ENCODE data around the gene TNK1. TPM values are rescaled to one million over a fixed set of nuclear protein-coding genes. Genes with fewer than 3 reads are reported as not detected.
A peak's percentile ranks its signal among the peaks of the same experiment; 100 is the strongest.

TNK1 gene
- total and polyA plus RNA-seq, 7 experiments from 2014 or later = 1.5 to 23.4 (median 11.3) TPM

DNA sequence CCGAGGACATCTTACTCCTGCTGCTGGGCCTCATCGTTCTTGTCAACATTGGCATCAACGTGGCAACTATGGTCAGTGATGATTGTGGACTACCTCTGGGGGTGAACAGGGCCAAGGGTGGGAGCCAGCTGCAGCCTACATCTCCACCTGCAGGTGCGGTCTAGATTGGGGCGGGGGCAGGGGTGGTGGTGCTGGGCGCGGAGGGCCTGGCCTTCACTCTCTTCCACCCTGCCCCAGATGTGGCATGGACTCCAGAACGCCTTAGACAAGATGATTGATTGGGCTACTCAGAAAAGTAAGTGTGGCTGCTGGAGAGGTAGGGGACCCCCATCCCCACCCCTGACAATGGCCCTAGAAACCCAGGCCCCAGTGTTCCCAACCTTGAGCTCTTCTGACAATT, 44.9 kb downstream of the TNK1 start:
- CTCF ChIA-PET = no interaction called here
- Histone ChIP-seq H3K36me3 (ENCODE audit: control insufficient read depth in 2 of 3, insufficient read depth in 3 of 3, low read length in 3 of 3) (no peaks in the 10 kb centered on the region), H3K27me3 (ENCODE audit: control insufficient read depth in 2 of 2, insufficient read depth in 2 of 2, low read length in 2 of 2) (no peaks in the 10 kb centered on the region), H3K4me3 (ENCODE audit: low read length) (no peak overlapping the region), H3K27ac (ENCODE audit: low read depth, low read length) (no peak overlapping the region), H3K4me1 (ENCODE audit: control insufficient read depth in 2 of 2, insufficient read depth in 2 of 2, low read length in 2 of 2) (no peaks in the 10 kb centered on the region), H3K9me3 (ENCODE audit: control insufficient read depth in 2 of 3, low read length in 3 of 3) (no peaks in the 10 kb centered on the region)
- Mint-ChIP-seq H3K27me3 (peaks cover 0 to 3% (median 0%) of the 10 kb centered on the region in 5 donors), H3K4me3 (no peak overlapping the region), H3K27ac (peak overlapping the region in 1 of 9 donors; percentile 46), H3K36me3 (no peaks in the 10 kb centered on the region), H3K4me1 (peaks cover 0 to 1% (median 0%) of the 10 kb centered on the region in 7 donors), H3K9me3 (peaks cover 0 to 2% (median 0%) of the 10 kb centered on the region in 11 donors)
- ATAC-seq = no peak
- POLR2A ChIA-PET = interaction anchor here (0.6 to 1.9 kb wide), 4 partner anchors 9 to 90 kb away, joined by 3 to 6 read pairs (median 4); partner anchors contain the start of gene TMEM102
- DNase-seq = no peak
- intact Hi-C loops (cut with micrococcal nuclease) = no loop called here

DNA sequence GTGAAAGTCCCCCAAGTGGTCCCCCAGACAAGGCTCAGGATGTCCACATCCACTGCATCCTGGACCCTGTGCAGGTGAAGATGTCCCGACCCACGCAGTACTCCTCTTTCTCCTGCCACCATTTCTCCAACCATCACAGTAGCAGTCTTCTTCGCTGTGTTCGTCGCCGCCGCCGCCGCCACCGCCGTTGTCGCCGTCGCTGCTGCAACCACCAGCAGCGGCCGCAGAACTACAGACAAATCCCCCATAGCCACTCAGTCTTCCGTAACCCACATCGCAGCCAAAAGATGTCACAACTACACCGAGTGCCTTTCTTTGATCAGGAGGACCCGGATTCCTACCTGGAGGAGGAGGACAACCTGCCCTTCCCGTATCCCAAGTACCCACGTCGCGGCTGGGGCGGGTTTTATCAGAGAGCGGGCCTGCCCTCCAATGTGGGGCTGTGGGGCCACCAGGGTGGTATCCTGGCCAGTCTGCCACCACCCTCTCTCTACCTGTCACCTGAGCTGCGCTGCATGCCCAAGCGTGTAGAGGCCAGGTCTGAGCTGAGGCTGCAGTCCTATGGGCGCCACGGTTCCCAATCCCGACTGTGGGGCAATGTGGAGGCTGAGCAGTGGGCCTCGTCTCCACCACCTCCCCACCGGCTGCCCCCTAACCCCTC, 45.4 kb downstream of the TNK1 start:
- POLR2A ChIA-PET = interaction anchor here (0.6 kb wide), 1 partner anchor 223 kb away, joined by 3 read pairs; no protein-coding TSS in a partner anchor
- H3K36me3 Mint-ChIP-seq = no peaks in the 10 kb centered on the region

DNA sequence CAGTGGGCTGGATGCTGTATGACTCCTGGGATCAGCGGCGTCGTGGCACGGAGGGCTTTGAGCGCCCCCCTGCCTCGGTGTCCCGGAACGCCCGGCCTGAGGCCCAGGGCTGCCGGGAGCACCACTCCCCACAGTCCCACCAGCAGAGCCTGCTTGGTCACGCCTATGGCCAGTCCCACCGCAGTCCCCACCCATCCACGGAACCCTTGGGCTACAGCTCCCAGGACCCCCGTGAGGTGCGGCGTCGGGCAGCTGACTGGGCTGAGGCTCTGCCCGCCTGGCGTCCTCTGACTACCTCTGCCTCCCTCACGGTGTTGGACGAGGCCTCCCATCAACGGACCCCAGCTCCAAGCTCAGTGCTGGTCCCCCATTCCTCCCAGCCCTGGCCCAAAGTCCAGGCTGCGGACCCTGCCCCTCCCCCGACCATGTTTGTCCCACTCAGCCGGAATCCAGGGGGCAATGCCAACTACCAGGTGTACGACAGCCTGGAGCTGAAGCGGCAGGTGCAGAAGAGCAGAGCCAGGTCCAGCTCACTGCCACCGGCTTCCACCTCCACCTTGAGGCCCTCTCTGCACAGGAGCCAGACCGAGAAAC, 46.1 kb downstream of the TNK1 start:
- H3K4me3 ChIP-seq (ENCODE audit: low read length) = no peak overlapping the region
- Mint-ChIP-seq H3K27me3 (peaks cover 0 to 3% (median 0%) of the 10 kb centered on the region in 5 donors), H3K27ac (no peak overlapping the region), H3K36me3 (no peaks in the 10 kb centered on the region), H3K9me3 (peaks cover 0 to 2% (median 0%) of the 10 kb centered on the region in 11 donors), H3K4me1 (peaks cover 0 to 3% (median 0%) of the 10 kb centered on the region in 7 donors), H3K4me3 (no peak overlapping the region)
- H3K9me3 ChIP-seq (ENCODE audit: control insufficient read depth in 2 of 3, low read length in 3 of 3) = no peaks in the 10 kb centered on the region
- no peaks in the 10 kb centered on the region for H3K36me3 ChIP-seq (ENCODE audit: control insufficient read depth in 2 of 3, insufficient read depth in 3 of 3, low read length in 3 of 3)
- intact Hi-C loops (cut with micrococcal nuclease) = no loop called here
- no peaks in the 10 kb centered on the region for H3K4me1 ChIP-seq (ENCODE audit: control insufficient read depth in 2 of 2, insufficient read depth in 2 of 2, low read length in 2 of 2)
- no peak for DNase-seq
- ChIA-PET CTCF (no interaction called here), POLR2A (interaction anchor here (0.6 kb wide), 2 partner anchors 223 to 226 kb away, joined by 3 read pairs; no protein-coding TSS in a partner anchor)
- no peaks in the 10 kb centered on the region for H3K27me3 ChIP-seq (ENCODE audit: control insufficient read depth in 2 of 2, insufficient read depth in 2 of 2, low read length in 2 of 2)
- no peak overlapping the region for H3K27ac ChIP-seq (ENCODE audit: low read depth, low read length)
- no peak for ATAC-seq

More for the DNA sequence above, 45.4 kb downstream of the TNK1 start:
- no peaks in the 10 kb centered on the region for H3K36me3 ChIP-seq (ENCODE audit: control insufficient read depth in 2 of 3, insufficient read depth in 3 of 3, low read length in 3 of 3)
- H3K9me3 ChIP-seq (ENCODE audit: control insufficient read depth in 2 of 3, low read length in 3 of 3) = no peaks in the 10 kb centered on the region
- H3K27me3 Mint-ChIP-seq = peaks cover 0 to 3% (median 0%) of the 10 kb centered on the region in 5 donors
- intact Hi-C loops (cut with micrococcal nuclease) = no loop called here
- H3K9me3 Mint-ChIP-seq = peaks cover 0 to 2% (median 0%) of the 10 kb centered on the region in 11 donors
- no peak overlapping the region for H3K27ac ChIP-seq (ENCODE audit: low read depth, low read length)
- no peak overlapping the region for H3K4me3 ChIP-seq (ENCODE audit: low read length)
- ATAC-seq (no peak), DNase-seq (no peak)
- CTCF ChIA-PET = no interaction called here
- peak overlapping the region in 2 of 9 donors; percentile 29 to 46 for H3K27ac Mint-ChIP-seq
- no peaks in the 10 kb centered on the region for H3K4me1 ChIP-seq (ENCODE audit: control insufficient read depth in 2 of 2, insufficient read depth in 2 of 2, low read length in 2 of 2)
- H3K27me3 ChIP-seq (ENCODE audit: control insufficient read depth in 2 of 2, insufficient read depth in 2 of 2, low read length in 2 of 2) = no peaks in the 10 kb centered on the region
- H3K4me3 Mint-ChIP-seq = no peak overlapping the region
- peaks cover 0 to 3% (median 0%) of the 10 kb centered on the region in 7 donors for H3K4me1 Mint-ChIP-seq

DNA sequence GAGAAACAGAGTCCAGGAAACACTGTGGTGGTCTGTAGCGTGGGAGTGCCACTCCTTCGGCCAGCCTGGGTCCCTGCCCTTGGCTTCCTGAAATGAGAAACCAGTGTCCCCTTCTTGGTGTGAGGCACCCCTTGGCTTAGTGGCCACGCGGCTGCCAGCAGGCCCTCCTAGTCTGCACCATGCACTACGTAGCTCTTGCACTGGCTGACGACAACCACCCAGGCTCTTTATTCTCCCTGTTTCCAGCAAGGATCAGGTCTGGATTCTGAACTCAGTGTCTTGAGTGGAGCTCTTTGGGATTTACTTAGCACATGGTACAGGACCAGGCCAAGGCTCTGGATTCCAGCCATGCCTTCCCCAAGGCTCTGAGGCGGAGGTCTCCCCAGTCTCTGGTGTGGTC, 46.7 kb downstream of the TNK1 start:
- CTCF ChIA-PET = no interaction called here
- intact Hi-C loops (cut with micrococcal nuclease) = no loop called here
- no peak for DNase-seq

DNA sequence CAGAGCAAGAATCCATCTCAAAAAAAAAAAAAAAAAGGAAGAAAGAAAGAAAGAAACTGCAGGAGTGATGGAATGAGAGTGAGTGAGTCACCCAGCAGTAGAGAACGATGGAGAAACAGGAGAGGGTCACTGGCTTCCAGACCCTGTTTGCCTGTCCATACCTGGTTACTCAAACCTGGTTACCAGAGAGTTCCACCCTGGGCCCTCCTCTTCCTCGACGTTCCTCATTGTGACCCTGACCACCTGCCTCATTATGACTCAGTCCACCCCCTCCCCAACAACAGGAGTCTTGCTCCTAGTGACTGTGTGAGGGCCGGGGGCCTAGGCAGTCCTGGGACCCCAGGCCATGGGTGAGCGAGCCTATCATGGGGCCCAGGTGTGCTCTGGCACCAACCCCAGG, 47.7 kb downstream of the TNK1 start, which contains the start of gene SPEM3:
Gene SPEM3, plus strand, starts transcription at position 301 of the 400 bp plus-strand sequence. Its CDS starts 46 bp downstream, at position 347.
- intact Hi-C loops (cut with micrococcal nuclease) = no loop called here
- peaks cover 0 to 3% (median 0%) of the 10 kb centered on the region in 5 donors for H3K27me3 Mint-ChIP-seq
- peaks cover 0 to 2% (median 0%) of the 10 kb centered on the region in 11 donors for H3K9me3 Mint-ChIP-seq
- peaks cover 0 to 3% (median 0%) of the 10 kb centered on the region in 7 donors for H3K4me1 Mint-ChIP-seq
- DNase-seq (no peak), ATAC-seq (no peak)
- no peak within 1 kb of the TSS for H3K4me3 ChIP-seq (ENCODE audit: low read length)
- no peaks in the 10 kb centered on the region for H3K36me3 Mint-ChIP-seq
- no peaks in the 10 kb centered on the region for H3K27me3 ChIP-seq (ENCODE audit: control insufficient read depth in 2 of 2, insufficient read depth in 2 of 2, low read length in 2 of 2)
- H3K27ac ChIP-seq (ENCODE audit: low read depth, low read length) = no peak within 1 kb of the TSS
- H3K9me3 ChIP-seq (ENCODE audit: control insufficient read depth in 2 of 3, low read length in 3 of 3) = no peaks in the 10 kb centered on the region
- H3K4me1 ChIP-seq (ENCODE audit: control insufficient read depth in 2 of 2, insufficient read depth in 2 of 2, low read length in 2 of 2) = no peaks in the 10 kb centered on the region
- ChIA-PET CTCF (no interaction called here), POLR2A (interaction anchor here (0.9 kb wide), 1 partner anchor 44 kb away, joined by 4 read pairs; no protein-coding TSS in a partner anchor)
- H3K27ac Mint-ChIP-seq = no peak within 1 kb of the TSS
- no peak within 1 kb of the TSS for H3K4me3 Mint-ChIP-seq
- H3K36me3 ChIP-seq (ENCODE audit: control insufficient read depth in 2 of 3, insufficient read depth in 3 of 3, low read length in 3 of 3) = no peaks in the 10 kb centered on the region

More for the DNA sequence above, 46.7 kb downstream of the TNK1 start:
- Histone ChIP-seq H3K27ac (ENCODE audit: low read depth, low read length) (no peak overlapping the region), H3K36me3 (ENCODE audit: control insufficient read depth in 2 of 3, insufficient read depth in 3 of 3, low read length in 3 of 3) (no peaks in the 10 kb centered on the region), H3K4me1 (ENCODE audit: control insufficient read depth in 2 of 2, insufficient read depth in 2 of 2, low read length in 2 of 2) (no peaks in the 10 kb centered on the region), H3K9me3 (ENCODE audit: control insufficient read depth in 2 of 3, low read length in 3 of 3) (no peaks in the 10 kb centered on the region), H3K4me3 (ENCODE audit: low read length) (no peak overlapping the region), H3K27me3 (ENCODE audit: control insufficient read depth in 2 of 2, insufficient read depth in 2 of 2, low read length in 2 of 2) (no peaks in the 10 kb centered on the region)
- Mint-ChIP-seq H3K27me3 (peaks cover 0 to 3% (median 0%) of the 10 kb centered on the region in 5 donors), H3K36me3 (no peaks in the 10 kb centered on the region), H3K27ac (no peak overlapping the region), H3K4me3 (no peak overlapping the region), H3K9me3 (peaks cover 0 to 2% (median 0%) of the 10 kb centered on the region in 11 donors), H3K4me1 (peaks cover 0 to 3% (median 0%) of the 10 kb centered on the region in 7 donors)
- POLR2A ChIA-PET = interaction anchor here (0.6 to 0.9 kb wide), 2 partner anchors 43 to 227 kb away, joined by 3 to 4 read pairs; no protein-coding TSS in a partner anchor
- no peak for ATAC-seq

DNA sequence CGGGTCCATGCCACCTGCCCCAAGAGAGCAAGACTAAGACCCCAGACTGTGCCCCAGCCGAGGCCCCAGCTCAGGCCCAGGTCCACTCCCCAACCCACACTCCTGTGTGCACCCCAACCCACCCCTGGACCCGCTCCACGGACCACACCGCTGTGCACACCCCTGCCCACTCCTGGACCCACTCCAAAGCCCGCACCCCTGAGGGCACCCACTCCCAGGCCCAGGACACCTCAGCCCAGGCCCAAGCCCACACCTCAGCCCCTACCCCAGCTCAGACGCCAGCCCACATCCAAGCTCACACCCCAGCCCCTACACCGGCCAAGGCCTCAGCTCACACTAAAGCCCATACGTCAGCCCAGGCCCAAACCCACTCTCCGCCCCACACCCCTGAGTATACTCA, 48.8 kb downstream of the TNK1 start:
- Histone ChIP-seq H3K4me3 (ENCODE audit: low read length) (no peak overlapping the region), H3K27me3 (ENCODE audit: control insufficient read depth in 2 of 2, insufficient read depth in 2 of 2, low read length in 2 of 2) (no peaks in the 10 kb centered on the region), H3K4me1 (ENCODE audit: control insufficient read depth in 2 of 2, insufficient read depth in 2 of 2, low read length in 2 of 2) (no peaks in the 10 kb centered on the region), H3K27ac (ENCODE audit: low read depth, low read length) (no peak overlapping the region), H3K9me3 (ENCODE audit: control insufficient read depth in 2 of 3, low read length in 3 of 3) (no peaks in the 10 kb centered on the region), H3K36me3 (ENCODE audit: control insufficient read depth in 2 of 3, insufficient read depth in 3 of 3, low read length in 3 of 3) (no peaks in the 10 kb centered on the region)
- intact Hi-C loops (cut with micrococcal nuclease) = loop anchor here in 1 of 2 donors (10.0 kb wide), 1 partner anchor 415 kb away; the partner anchor contains the start of gene RNASEK
- Mint-ChIP-seq H3K36me3 (no peaks in the 10 kb centered on the region), H3K4me3 (no peak overlapping the region), H3K4me1 (peaks cover 0 to 3% (median 0%) of the 10 kb centered on the region in 7 donors), H3K27ac (no peak overlapping the region), H3K9me3 (peaks cover 0 to 2% (median 0%) of the 10 kb centered on the region in 11 donors), H3K27me3 (peaks cover 0 to 3% (median 0%) of the 10 kb centered on the region in 5 donors)
- ChIA-PET CTCF (no interaction called here), POLR2A (no interaction called here)
- peak; percentile 29 for ATAC-seq
- DNase-seq = no peak
